SU-DHL-6 (cell line): Measurements from ENCODE around the gene CSPG4.
"Not testable (repeated sequence)": the region's sequence is repeated elsewhere in the genome, so short reads cannot be mapped to it uniquely, and the experiment has no call there.

Experiments used
- EZH2phosphoT487 ChIP-seq: fragments of 200-600 bp; sonication (generic), shearing (Covaris generic); conservative IDR thresholded peaks from 2 replicates; pipeline ENCODE4 v1.6.1; 2018; ENCODE audit warnings: mild to moderate bottlenecking, antibody characterized with exemption, low read length, moderate library complexity, mixed read lengths
- TF ChIP-seq, protein P1 (sequence below): fragments of 200-600 bp; sonication (generic); IDR thresholded peaks from one replicate; pipeline ENCODE4 v1.5.1; 2017; ENCODE audit warnings: antibody characterized with exemption, mild to moderate bottlenecking, low read length, moderate library complexity; ENCODE audit not compliant: insufficient read depth, poor library complexity, severe bottlenecking

DNA sequence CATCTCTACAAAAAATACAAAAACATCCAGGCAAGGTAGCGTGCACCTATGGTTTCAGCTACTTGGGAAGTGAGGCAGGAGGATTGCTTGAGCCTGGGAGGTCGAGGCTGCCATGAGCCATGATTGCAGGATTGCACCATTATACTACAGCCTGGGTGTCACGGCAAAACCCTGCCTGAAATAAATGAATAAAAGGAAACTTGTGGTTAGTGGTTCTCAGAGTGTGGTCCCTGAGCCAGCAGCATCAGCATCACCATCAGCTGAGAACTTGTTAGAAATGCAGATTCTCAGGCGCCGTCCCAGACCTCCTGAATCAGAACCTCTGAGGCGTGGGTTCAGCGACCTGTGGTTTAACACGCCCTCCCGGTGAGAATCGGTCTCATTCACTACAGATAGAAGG, 36.2 kb upstream of the CSPG4 start:
- TF ChIP-seq, protein P1, sequence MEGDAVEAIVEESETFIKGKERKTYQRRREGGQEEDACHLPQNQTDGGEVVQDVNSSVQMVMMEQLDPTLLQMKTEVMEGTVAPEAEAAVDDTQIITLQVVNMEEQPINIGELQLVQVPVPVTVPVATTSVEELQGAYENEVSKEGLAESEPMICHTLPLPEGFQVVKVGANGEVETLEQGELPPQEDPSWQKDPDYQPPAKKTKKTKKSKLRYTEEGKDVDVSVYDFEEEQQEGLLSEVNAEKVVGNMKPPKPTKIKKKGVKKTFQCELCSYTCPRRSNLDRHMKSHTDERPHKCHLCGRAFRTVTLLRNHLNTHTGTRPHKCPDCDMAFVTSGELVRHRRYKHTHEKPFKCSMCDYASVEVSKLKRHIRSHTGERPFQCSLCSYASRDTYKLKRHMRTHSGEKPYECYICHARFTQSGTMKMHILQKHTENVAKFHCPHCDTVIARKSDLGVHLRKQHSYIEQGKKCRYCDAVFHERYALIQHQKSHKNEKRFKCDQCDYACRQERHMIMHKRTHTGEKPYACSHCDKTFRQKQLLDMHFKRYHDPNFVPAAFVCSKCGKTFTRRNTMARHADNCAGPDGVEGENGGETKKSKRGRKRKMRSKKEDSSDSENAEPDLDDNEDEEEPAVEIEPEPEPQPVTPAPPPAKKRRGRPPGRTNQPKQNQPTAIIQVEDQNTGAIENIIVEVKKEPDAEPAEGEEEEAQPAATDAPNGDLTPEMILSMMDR = not testable (repeated sequence)
- not testable (repeated sequence) for TF ChIP-seq EZH2phosphoT487
